K562 (cell line): ENCODE results near the gene MLF1. TPM values are rescaled to one million over a fixed set of nuclear protein-coding genes. Genes with fewer than 3 reads are reported as not detected.

Experiments
- ATAC-seq: fragments of 200-7000 bp; cut with Tn5 transposase; 3 replicates; pipeline ENCODE4 v1.9.1; 2020; ENCODE audit warnings: moderate library complexity
- BruUV-seq: library from RNA; stranded (reverse); fragments of 400-500 nt; replicated peaks from 2 replicates; lab custom pipeline; 2021; lab: Mats Ljungman, UMichigan
- CTCF ChIA-PET: fragments of 300-600 bp; formaldehyde crosslinking; extraction: SDS; loops from one replicate; lab custom pipeline; 2021; ENCODE audit warnings: low intra/inter-chr PET ratio; lab: Yijun Ruan, JAX
- POLR2A ChIA-PET: fragments of 300-600, 350-650 bp; sonication (Branson Sonifier 250); formaldehyde crosslinking; extraction: SDS; loops from one replicate; lab custom pipeline; 2021; ENCODE audit warnings: antibody characterized with exemption, inconsistent platforms; lab: Yijun Ruan, JAX
- DNase-seq, 4 experiments: peaks; one replicate each; pipeline versions ENCODE4 v3.0.0 to v3.0.0-alpha.2; 2011 to 2018; ENCODE audit warnings: low spot score in 3 of 4, mixed read lengths in 3 of 4; ENCODE audit errors: extremely low read depth in 1 of 4
- FAIRE-seq: peaks from 2 replicates; lab custom pipeline; 2011; peaks lifted over from hg19 to GRCh38; lab: Jason Lieb, UNC
- H2AFZ ChIP-seq: 2 replicates; pipeline ENCODE4 v1.6.0; 2011; ENCODE audit warnings: low read depth, low read length, control low read depth, inconsistent platforms
- H3K27ac ChIP-seq: fragments of 200-600 bp; 3 replicates; pipeline ENCODE4 v1.8.0; 2011; ENCODE audit warnings: low read depth, mild to moderate bottlenecking, control low read depth, inconsistent platforms, low read length, moderate library complexity, mixed read lengths; ENCODE audit errors: extremely low read depth
- H3K27me3 ChIP-seq, 2 experiments: fragments of 300-600 bp in 1 of 2; 2 replicates in 1 of 2; 3 replicates in 1 of 2; pipeline versions ENCODE4 v1.6.0 to v1.8.0; 2011; ENCODE audit warnings: inconsistent platforms in 2 of 2, low read length in 2 of 2, mild to moderate bottlenecking in 1 of 2, mixed read lengths in 1 of 2, moderate library complexity in 1 of 2; ENCODE audit not compliant: control insufficient read depth in 2 of 2, insufficient read depth in 2 of 2
- H3K36me3 ChIP-seq: fragments of 300-600 bp; 3 replicates; pipeline ENCODE4 v1.8.0; 2011; ENCODE audit warnings: mild to moderate bottlenecking, low read length, inconsistent platforms; ENCODE audit not compliant: control insufficient read depth, insufficient read depth
- H3K4me1 ChIP-seq, 2 experiments: fragments of 200-600 bp in 1 of 2; replicated peaks in 1 of 2; 2 replicates in 1 of 2; 3 replicates in 1 of 2; pipeline versions ENCODE4 v1.5.1 to v1.8.0; 2011; ENCODE audit warnings: inconsistent platforms in 2 of 2, low read length in 2 of 2, mild to moderate bottlenecking in 1 of 2, mixed read lengths in 1 of 2, moderate library complexity in 1 of 2; ENCODE audit not compliant: control insufficient read depth in 2 of 2, insufficient read depth in 2 of 2
- H3K4me2 ChIP-seq: 2 replicates; pipeline ENCODE4 v1.6.1; 2011; ENCODE audit warnings: low read length, control low read depth, inconsistent platforms, mixed read lengths; ENCODE audit not compliant: insufficient read depth
- H3K4me3 ChIP-seq: fragments of 200-600 bp; sonication (generic), shearing (Covaris generic); 2 replicates; pipeline ENCODE4 v1.5.1; 2016; ENCODE audit warnings: control low read depth, inconsistent platforms
- H3K79me2 ChIP-seq: fragments of 200-600 bp; 3 replicates; pipeline ENCODE4 v1.8.0; 2011; ENCODE audit warnings: low read length, inconsistent platforms; ENCODE audit not compliant: control insufficient read depth, insufficient read depth
- H3K9ac ChIP-seq, 2 experiments: 2 replicates each; pipeline versions ENCODE4 v1.6.0 to v1.6.1; 2011; ENCODE audit warnings: low read depth in 2 of 2, low read length in 2 of 2, control low read depth in 1 of 2, inconsistent platforms in 1 of 2, mild to moderate bottlenecking in 1 of 2, mixed read lengths in 1 of 2; ENCODE audit not compliant: insufficient read depth in 1 of 2
- H3K9me1 ChIP-seq: one replicate; pipeline ENCODE4 v1.6.0; 2011; ENCODE audit warnings: inconsistent platforms, mild to moderate bottlenecking, low read length, moderate library complexity; ENCODE audit not compliant: control insufficient read depth, insufficient read depth
- H3K9me3 ChIP-seq: replicated peaks from 2 replicates; pipeline ENCODE4 v1.5.1; 2011; ENCODE audit warnings: low read depth, low read length, inconsistent platforms; ENCODE audit not compliant: control insufficient read depth, insufficient read depth
- H4K20me1 ChIP-seq: replicated peaks from 2 replicates; pipeline ENCODE4 v1.6.1; 2011; ENCODE audit warnings: low read length, inconsistent platforms, mixed read lengths; ENCODE audit not compliant: control insufficient read depth, insufficient read depth
- CBFA2T3 ChIP-seq: fragments of 450-650 bp; IDR thresholded peaks from 2 replicates; pipeline ENCODE4 v1.6.1; 2017
- CHCHD3 ChIP-seq: fragments of 250-450 bp; sonication (Bioruptor Pico); IDR thresholded peaks from 2 replicates; pipeline ENCODE4 v2.1.2; 2022; ENCODE audit warnings: mild to moderate bottlenecking
- ETV1 ChIP-seq: fragments of 450-650 bp; conservative IDR thresholded peaks from 2 replicates; pipeline ENCODE4 v1.6.1; 2016; ENCODE audit warnings: missing genetic modification characterization, control low read depth, low read depth, missing compliant biosample characterization
- GATAD2B ChIP-seq: fragments of 450-650 bp; IDR thresholded peaks from 2 replicates; pipeline ENCODE4 v1.6.1; 2017; ENCODE audit warnings: mild to moderate bottlenecking, borderline replicate concordance
- HCFC1 ChIP-seq: IDR thresholded peaks from 2 replicates; pipeline ENCODE4 v1.6.1; 2012; ENCODE audit warnings: low read depth, low read length, improper control_type of control experiment
- MCM2 ChIP-seq: fragments of 450-650 bp; IDR thresholded peaks from 2 replicates; pipeline ENCODE4 v1.6.1; 2017; ENCODE audit warnings: low read depth, mild to moderate bottlenecking
- MYC ChIP-seq, 2 experiments: fragments of 250-450 bp in 1 of 2; sonication (Bioruptor Pico) in 1 of 2; IDR thresholded peaks; 2 replicates each; pipeline versions ENCODE4 v1.5.1 to v1.6.1; 2012 to 2021; ENCODE audit warnings: low read depth in 2 of 2, borderline replicate concordance in 1 of 2, improper control_type of control experiment in 1 of 2, low read length in 1 of 2, mild to moderate bottlenecking in 1 of 2, moderate library complexity in 1 of 2
- PTRF ChIP-seq: fragments of 450-650 bp; IDR thresholded peaks from 2 replicates; pipeline ENCODE4 v1.6.1; 2016; ENCODE audit warnings: mild to moderate bottlenecking, missing genetic modification characterization, missing compliant biosample characterization
- SIN3B ChIP-seq: fragments of 450-650 bp; IDR thresholded peaks from 2 replicates; pipeline ENCODE4 v1.6.1; 2017; ENCODE audit warnings: low read depth, mild to moderate bottlenecking, moderate library complexity
- ZFX ChIP-seq: sonication (generic); formaldehyde crosslinking; IDR thresholded peaks from 2 replicates; pipeline ENCODE4 v1.8.0; 2022; ENCODE audit warnings: mild to moderate bottlenecking, missing genetic modification reagents, moderate library complexity
- ZNF384 ChIP-seq: IDR thresholded peaks from 2 replicates; pipeline ENCODE4 v1.6.1; 2012; ENCODE audit warnings: low read depth, low read length, improper control_type of control experiment
- WGBS: fragments of 100-300 bp; shearing (Covaris generic); methylation state at CpG from one replicate; pipeline ENCODE4 v1.1.6; 2016; ENCODE audit warnings: low coverage, mixed read lengths; ENCODE audit not compliant: insufficient coverage; ENCODE audit errors: missing lambda C conversion rate; 5-methylcytosine and 5-hydroxymethylcytosine counted together
- in situ Hi-C: fragments of 300-500 bp; cut with MboI; formaldehyde crosslinking; loops from 4 replicates; pipeline ENCODE4 v1.15.0; 2018; ENCODE audit warnings: inconsistent platforms, mixed read lengths
- intact Hi-C: fragments of 100-400 bp; cut with micrococcal nuclease; formaldehyde crosslinking; loops from 2 replicates; pipeline ENCODE4 v1.14.2; 2022
- polyA plus RNA-seq, 8 experiments: library from polyadenylated mRNA; depleted of rRNA in 4 of 8; stranded (reverse) in 5 of 8; unstranded in 3 of 8; fragments of >200 nt; fragmentation: Nextera tagmentation in 2 of 8; fragmentation: Illumina TruSeq in 1 of 8; extraction: Ambion mirVana in 2 of 8; extraction: Trizol in 1 of 8; gene quantifications; 2 replicates each; pipeline versions ENCODE4 v1.2.1 to v1.2.3, GENCODE V29; 2011 to 2014; ENCODE audit warnings: inconsistent platforms in 1 of 8, missing spikeins in 1 of 8
- total RNA-seq, 7 experiments: library from RNA; depleted of rRNA in 6 of 7; stranded (reverse); fragments of >200 nt in 6 of 7; fragmentation: Illumina TruSeq in 2 of 7; extraction: Trizol in 2 of 7; gene quantifications; 2 replicates each; pipeline versions ENCODE4 v1.2.1 to v1.2.3, GENCODE V29; 2011 to 2021; ENCODE audit warnings: low replicate concordance in 1 of 7

MLF1 gene
- total and polyA plus RNA-seq, 9 of the 15 experiments (the other 6 are each of a cell fraction or from before 2014, with no cell fraction given) = 20.4 to 71.0 (median 27.1) TPM

DNA sequence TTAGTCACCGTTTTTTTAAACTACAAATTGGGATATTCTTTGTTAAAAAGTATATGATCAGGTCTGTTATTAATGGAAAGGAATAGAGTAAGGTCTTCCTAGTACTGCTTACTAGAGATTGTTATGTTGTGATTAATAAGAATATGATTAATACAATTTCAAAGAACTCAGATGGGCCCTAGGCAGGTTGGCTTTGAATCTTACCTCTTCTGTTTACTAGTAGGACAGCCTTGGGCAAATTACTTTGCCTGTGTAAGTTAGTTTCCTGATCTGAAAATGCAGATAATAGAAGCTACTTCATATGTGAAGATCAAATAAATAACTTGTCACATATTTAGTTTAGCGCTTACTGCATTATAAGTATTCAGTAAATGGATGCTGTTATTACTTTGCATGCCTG lies 80.2 kb downstream of the MLF1 start:
- TF ChIP-seq HCFC1 = no peak
- TF ChIP-seq ETV1 (tag) = no peak
- TF ChIP-seq PTRF (tag) = no peak
- no peak for TF ChIP-seq ZNF384
- no peak for TF ChIP-seq ZFX (CRISPR knock-in tag)
- TF ChIP-seq CHCHD3 (CRISPR knock-in tag) = no peak
- no peak for TF ChIP-seq GATAD2B
- no peak for TF ChIP-seq MCM2
- TF ChIP-seq MYC (IDR thresholded peaks at IDR 0.05; ENCODE audit: low read depth, low read length) = no peak
- no peak for TF ChIP-seq MYC (CRISPR knock-in tag; IDR thresholded peaks at IDR 0.05; ENCODE audit: borderline replicate concordance, low read depth)
- TF ChIP-seq CBFA2T3 = no peak
- no peak for TF ChIP-seq SIN3B
- peaks cover 85% of the 10 kb centered on the region for H3K36me3 ChIP-seq
- DNase-seq = no peak
- ChIA-PET CTCF (interaction anchor here (0.6 kb wide), 1 partner anchor 1447 kb away, joined by 3 read pairs; no protein-coding TSS in a partner anchor), POLR2A (interaction anchor here (0.7 kb wide), 1 partner anchor 80 kb away, joined by 3 read pairs; the partner anchor contains the start of gene MLF1)
- no peak overlapping the region for H3K9ac ChIP-seq
- no peak overlapping the region for H3K27ac ChIP-seq
- H2AFZ ChIP-seq = no peak overlapping the region
- no peaks in the 10 kb centered on the region for H3K9me1 ChIP-seq
- FAIRE-seq = no peak
- in situ Hi-C loops = no loop called here
- peaks cover 0 to 5% of the 10 kb centered on the region in 2 experiments; a peak in 1 of 5 replicates for H3K4me1 ChIP-seq
- H4K20me1 ChIP-seq = no peaks in the 10 kb centered on the region
- BruUV-seq = no TSS peak
- H3K27me3 ChIP-seq = no peaks in the 10 kb centered on the region
- H3K9me3 ChIP-seq = no peaks in the 10 kb centered on the region
- peaks cover 25% of the 10 kb centered on the region for H3K79me2 ChIP-seq
- H3K4me2 ChIP-seq = no peak overlapping the region
- intact Hi-C loops = no loop called here
- ATAC-seq = no peak
- WGBS = 97% methylated on average over 2 of the region's 2 CpGs
- no peak overlapping the region for H3K4me3 ChIP-seq
